ENCODE data around the gene KRT35.

The KRT35 gene

DNA sequence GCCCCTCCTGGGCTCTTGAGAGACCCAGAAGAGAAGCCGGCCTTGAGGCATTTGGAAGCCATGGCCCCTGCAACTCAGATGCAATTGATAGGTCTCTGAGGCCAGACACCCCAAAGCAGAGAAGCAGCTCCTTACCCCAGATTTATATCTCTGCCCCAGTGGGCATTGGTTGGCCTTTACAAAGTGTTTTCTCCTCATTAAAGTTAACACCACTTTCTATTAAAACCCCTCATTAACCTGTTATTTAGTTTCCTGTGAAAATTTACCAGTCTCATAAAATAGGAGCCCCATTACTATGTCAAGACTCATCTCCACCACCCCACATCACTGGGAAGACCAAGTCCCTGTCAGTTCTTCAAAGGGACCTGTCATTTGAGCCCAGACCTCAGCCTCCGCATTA lies at the start of gene KRT35:
Gene KRT35 (minus strand): TSS at position 116 of the 400 bp plus-strand sequence. CDS start 54 bp downstream, at position 62.
- DNase-seq: no peak

DNA sequence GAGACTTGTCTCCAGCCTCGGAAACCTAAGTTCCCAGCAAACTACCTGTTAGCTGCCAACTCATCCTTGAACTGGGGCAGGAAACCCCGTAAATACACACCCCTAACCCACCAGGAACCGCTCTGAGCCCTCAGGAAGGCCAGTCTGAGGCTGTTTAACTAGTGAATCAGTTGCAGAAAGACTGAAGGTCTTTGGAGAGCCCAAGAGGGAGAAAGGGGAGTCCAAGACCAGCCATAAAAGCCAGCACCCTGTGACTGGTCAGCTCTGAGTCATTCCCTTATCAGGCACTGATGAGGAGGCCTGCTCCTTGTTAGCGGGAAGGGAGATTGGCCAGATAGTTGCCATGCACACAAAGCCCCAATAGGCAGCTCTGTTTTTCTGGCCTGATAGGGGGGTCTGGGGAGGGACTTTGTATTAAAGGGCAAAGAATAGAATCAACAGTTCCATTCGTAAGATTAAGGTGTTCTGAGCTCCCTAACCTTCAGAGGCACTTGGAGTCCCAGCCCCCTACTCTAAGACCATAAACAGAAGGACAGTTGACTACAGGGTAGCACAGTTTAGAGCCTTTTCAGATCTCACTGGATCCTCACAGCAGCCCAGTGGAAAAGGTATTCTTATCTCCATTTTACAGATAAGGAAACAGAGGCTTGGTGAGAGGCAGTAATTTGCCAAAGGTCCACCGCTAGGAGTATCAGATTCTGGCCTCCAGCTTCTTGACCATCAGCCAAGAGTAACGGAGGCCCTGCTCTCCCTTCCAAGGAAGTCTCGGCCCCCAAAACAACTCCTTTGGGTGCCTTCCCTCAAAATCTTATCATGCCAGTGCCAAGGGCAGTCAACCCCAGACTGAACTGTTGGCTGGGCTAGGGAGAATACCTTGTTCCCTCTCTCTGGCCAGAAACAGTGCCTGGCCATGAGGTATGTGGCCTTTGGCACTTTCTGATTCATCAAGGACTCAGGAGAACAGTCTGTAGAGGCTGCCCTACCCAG lies 49.4 kb upstream of the KRT35 start:
- DNase-seq: no peak

DNA sequence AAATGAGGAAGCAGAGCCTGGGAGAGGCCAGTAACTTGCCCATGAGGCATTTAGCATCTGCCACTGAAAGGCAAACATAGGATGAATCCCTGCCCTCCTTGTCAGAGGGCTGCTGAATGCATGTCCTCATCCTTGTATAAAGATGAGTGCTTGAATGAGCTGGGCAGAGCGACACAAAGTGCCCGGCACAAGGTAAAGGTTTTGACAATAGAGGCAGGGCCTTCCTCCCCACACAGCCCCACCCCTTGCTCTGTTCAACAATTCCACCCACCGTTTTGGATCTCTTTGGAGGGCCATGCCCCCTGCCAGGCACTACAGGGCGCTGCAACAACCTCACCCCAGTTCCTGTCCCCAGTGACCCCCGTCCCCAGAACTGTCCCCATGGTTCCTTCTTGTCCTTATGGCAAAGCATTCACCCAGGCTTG lies 48.6 kb upstream of the KRT35 start:
- DNase-seq: no peak

DNA sequence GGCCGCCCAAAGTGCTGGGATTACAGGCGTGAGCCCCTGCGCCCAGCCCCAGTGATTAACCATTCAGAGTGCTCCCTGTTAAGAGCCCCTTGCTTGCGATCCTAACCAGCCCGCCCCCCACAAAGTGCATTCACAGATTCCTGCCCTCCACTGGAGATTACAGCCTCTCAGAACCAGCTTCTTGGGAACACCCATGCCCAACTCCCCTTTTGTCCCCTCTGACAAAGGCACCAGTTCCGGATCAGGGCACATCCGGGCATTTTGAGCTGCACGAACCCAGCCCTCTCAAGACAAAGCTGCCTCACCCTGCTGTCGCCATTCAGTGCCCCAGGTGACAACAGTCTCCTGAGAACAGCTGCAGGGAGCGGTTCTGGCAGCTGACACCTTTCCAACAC lies 48.0 kb upstream of the KRT35 start:
- no peak for DNase-seq

DNA sequence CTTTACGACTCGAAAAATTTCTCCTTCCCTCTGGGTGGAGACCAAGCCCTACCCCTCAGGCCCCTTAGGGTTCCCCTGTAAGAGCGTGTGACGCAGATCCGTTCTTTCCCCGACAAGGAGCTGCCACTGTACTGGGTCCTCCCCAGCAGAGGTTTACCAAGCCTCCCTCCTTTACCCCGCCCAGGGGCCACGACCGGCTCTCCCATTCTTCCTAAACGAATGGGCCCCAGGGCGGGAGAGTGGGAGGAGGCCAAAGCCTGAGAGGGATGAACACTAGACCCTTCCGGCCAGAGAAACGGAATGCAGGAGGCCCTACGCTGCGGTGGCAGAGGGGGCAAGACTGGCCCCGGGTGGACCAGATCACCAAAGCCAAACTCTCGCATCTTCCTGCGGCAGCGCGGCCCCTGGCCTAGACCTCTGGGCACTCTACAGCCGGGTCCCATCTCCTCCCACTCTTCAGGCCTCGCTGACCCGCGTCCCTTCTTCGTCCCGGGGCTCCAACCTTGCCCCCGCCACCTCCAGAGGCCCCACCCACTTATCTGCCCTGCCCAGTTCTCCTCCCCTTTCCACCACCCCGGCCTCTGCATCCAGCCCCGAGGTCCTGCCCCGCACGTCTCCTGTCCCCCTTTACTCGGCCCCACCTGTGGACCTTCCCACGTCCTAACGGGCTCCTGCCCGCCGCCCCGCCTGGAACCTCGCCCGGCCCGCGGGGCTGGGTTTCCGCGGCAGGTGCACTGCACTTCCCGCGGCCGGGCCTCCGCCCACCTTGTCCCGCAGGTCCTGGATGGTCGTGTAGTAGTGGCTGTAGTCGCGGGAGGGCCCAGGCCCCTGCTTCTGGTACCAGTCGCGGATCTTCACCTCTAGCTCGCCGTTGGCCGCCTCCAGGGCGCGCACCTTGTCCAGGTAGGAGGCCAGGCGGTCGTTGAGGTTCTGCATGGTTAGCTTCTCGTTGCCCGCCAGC lies 46.4 kb upstream of the KRT35 start:
- no peak for DNase-seq

DNA sequence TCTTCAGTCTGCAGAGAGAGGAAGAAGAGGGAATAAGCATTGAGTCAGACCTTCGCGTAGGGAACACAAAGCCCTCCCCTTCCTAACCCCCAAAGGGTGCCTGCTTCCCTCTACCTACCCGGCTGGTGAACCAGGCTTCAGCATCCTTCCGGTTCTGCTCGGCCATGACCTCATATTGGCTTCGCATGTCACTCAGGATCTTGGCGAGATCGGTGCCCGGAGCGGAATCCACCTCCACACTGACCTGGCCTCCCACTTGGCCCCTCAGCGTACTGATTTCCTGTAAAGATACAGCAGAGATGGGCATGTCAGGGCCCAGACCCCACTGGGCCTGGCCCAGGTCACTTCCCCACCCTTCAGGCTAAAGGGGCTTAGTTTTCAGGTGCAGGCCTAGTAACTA lies 43.3 kb upstream of the KRT35 start:
- DNase-seq: no peak

DNA sequence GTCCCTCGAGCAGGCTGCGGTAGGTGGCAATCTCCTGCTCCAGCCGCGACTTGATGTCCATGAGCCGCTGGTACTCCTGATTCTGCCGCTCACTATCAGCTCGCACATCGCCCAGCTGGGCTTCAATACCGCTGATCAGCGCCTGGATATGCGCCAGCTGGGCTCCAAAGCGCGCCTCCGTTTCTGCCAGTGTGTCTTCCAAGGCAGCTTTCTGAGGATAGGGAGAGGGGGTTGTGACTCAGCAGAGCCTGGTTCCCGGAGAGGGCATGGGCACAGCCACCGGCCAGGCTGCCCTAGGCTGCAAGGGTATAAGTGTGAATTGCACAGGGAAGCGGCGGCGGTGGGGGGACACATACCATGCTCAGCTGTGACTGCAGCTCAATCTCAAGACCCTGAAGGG lies 42.8 kb upstream of the KRT35 start:
- DNase-seq: no peak

DNA sequence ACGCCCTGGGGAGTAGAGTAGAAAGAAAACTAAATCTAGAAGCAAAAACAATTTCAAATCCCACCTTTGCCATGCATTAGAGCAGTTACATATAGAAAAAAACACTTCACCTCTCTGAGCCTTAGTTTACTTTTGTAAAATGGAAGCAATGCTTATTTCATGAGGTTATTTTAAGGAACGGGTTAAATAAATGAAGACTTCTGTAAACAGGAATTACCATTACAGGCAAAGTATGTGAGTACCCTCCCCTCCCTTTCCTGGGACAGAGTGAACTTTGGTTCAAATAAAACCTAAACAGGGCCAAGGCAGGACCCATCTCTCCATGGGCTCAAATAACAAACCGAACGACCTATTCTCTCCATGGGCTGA lies 42.3 kb upstream of the KRT35 start:
- DNase-seq: no peak

DNA sequence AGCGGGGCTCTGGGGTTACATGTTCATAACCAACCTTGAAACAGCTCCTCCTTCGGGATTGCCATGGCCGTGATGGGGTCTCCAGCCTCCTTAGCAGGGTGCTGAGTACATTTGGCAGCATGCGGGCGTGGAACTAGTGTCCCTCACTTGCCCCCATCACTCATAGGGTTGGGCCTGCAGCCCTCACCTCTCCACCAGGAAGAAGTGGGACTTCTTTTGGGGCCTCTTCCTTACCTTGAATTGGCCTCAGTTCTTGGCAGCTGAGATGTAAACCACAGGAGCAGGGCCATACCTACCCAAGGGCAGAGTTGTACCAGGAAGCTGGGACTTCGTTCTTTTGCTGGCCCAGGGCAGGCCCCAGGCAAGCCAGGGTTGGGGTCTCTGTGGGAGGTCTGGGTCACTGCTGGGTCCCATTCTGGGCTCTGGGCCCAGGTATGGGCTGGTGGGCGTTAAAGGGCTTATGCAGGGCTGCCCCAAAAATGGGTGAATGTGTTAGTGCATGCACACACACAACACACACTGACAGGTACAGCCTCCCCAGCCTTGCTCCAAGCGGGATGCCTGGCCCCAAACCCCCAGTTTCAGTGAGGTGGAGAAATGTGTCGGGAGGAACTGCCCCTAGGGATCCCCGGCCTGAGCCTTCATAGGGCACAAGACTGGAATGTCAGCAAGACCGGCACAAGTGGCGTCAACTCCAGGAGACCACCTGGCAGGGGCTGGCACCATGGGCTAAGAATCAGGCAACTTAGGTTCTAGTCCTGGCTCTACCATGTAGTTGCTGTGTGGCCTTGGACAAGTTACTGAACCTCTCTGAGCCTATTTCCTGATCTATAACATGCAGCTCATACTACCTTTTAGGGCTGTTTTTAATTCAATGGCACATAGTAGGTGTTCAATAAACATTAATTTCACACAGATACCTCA lies 41.6 kb upstream of the KRT35 start:
- no peak for DNase-seq

DNA sequence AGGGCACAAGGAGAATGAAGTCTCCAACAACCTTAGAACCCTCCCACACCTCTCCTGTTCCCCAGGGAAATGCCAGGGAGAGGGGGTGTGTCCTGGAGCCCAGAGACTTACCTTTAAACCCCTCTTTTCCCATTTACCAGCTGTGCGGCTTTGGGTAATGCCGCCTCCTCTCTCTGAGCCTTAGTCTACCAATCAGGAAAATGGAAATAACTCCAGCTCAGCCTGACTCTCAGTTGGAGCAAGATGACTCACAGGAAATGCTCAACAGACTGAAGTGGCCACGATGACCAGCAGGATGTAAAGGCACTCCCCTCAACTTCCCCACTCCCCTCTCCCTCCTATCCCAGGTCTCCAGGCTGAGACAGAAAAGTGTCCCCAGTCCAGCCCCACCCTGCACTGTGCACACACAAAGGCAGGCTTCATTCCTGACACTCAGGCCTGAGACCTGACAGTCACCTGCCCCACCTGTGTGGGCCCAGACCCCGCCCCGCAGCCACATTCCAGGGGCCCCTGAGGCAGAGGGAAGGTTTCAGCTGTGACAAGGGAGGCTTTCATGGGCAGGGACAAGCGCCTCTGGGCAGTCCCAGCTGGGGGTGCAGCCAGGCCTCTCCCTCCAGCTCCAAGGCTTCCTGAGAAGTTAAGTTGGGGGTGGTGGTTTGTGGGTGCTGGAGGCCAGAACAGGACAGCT lies 40.8 kb upstream of the KRT35 start:
- no peak for DNase-seq

DNA sequence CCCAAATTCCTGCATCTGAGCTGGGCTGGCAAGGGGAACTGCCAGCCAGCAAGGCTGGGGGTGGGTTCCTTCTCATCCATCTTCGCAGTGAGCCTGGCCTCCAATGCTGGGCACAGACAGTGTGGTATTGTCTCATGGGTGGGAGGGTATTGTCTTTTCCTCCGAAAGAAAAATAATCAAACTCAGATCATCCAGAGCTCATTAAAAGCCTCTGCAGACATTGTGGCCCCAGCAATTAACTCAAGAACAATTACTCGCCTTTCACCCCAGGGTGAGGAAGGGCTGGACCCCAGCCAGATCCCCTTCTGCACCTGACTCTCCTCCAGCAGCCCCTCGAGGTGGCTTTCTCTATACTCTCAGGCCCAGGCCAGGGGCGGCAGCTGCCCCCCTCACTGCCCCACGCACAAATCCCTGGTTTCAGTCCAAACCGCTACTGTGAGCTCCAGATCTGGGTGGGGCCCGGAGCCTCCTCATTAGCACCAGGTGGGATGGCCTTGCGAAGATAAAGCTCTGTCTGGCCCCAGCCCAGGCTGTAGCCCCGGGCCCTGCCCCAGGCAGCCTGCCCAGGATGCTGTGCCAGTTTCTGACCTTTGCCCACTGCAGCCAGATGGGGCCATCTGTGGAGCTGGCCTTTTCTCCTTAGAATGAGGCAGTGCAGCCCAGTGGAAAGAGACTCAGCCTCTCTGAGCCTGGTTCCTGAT lies 40.0 kb upstream of the KRT35 start:
- no peak for DNase-seq

DNA sequence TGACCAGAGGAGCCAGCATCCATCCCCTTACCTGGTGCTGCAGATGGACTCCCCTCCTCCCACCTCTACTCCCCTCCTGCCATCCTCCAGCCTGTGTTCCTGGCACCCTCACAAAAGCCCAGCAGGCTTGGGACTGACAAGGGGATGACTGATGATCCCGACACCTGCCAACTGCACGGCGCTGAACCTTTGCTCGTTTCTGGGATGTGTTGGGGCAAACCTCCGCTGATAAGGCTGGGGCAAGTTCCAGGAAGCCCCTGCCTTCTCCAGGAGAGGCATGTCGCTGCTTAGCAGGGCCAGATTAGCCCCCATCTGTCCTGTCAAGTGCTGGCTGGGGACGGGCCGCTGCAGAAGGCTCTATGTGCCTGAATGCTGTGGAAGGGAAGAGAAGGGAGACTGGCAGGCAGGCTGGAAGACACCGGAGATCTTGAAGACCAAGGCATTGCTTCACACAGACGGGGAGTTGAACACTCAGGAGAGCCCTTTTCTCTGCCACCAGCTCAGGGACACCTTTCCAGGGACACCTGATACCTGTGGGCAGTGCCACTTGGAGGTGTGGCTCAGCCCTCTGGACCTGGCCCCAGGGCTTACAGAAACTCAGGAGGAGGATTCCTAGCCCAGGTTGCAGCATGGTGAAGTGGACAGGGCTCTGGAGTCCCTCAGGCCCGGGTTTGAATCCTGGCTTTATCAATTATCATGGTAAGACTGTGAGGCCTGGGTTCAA lies 38.7 kb upstream of the KRT35 start:
- no peak for DNase-seq

DNA sequence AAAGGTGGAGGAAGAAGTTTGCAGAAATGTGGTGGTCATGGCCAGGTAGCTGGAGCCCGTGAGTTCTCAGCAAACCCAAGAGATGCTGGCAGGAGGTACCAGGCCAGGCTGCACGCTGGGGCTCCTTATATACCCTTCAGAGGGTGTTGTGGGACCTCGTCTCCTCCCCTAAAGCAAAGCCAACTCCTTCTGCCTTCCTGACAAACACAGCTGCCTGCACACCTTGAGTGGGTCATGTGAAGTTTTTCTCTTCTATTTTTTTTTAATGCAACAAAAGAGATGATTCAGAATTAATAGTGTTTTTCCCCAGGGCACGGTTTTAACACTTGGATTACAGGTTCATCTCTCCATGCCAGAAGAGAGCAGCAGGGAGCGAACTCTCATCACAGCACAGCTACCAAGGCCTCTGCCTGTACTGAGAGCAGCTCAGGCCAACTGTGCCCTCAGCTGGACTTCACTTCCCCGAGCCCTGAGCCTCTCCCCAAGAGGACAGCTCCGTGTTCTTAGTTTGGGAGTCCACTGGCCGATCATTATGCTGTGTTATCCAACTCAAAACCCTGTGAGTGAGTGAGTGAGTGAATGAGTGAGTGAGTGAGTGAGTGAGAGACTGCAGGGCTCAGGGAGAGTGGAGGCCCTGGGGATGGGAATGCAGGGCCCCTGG lies 38.0 kb upstream of the KRT35 start, which contains the start of gene KRT15:
Gene KRT15 (minus strand): TSS at position 102 of the 661 bp plus-strand sequence. CDS start 63 bp downstream, at position 39.
- no peak for DNase-seq

DNA sequence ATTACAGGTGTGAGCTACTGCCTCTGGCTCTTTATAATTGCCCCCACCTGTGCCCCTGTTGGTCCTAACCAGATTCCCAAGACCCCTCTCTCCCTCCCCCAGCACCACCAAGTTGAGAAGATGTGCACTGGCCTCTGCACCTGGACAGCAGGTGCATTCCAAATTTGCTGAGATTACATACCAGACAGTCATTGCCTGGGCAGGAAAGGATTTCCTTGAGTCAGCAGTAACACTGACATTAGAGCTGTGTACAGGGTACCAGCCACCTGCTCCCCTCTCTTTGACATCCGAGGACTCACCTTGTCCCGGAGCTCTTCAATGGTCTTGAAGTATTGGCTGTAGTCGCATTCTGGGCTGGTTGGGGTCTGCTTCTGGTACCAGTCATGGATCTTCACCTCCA lies 37.1 kb upstream of the KRT35 start:
- no peak for DNase-seq

DNA sequence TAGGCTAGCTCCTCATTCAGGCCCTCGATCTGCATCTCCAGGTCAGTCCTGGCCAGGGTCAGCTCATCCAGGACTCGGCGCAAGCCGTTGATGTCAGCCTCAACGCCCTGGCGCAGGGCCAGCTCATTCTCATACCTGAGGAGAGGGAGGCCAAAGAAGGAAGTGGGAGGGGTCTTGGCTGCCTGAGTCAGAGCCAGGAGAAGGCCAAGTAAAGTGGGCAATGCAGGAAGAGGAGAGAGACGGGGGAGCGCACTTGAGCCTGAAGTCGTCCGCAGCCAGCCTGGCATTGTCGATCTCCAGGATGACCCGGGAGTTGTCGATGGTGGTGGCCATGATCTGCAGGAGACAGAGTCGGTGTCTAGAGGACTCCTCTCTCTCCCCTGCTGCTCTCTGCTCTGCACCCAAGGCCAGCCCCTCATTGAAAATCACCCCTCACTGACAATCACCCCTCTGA lies 35.9 kb upstream of the KRT35 start:
- DNase-seq: no peak

DNA sequence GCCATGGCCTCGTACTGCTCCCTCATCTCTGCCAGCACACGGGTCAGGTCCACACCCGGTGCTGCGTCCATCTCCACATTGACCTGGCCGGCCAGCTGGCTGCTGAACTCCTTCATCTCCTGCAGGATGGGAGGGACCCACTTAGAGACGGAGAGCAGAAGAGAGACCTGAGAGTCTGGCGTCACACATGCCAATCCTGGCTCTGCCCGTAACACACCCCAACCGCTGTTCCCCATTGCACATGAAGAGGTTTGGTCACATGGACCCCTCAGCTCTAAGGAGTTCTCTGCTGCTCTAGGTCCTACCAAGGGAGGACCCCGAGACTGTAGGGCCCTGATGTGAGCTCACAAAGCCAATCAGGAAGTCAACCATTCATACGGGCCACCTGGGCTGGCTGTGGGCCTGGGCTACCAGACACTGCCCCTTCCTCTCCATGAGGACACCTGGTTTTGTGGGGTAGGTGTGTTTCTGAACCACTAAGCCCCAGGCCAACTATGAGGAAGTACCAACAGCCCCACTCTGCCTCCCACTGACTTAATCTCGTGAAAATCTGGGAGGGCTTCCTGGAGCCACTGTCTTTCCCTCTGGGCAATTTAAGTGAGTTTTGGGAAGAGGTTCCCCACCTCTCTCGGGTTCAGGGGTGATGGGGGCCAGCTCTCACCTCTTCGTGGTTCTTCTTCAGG lies 35.3 kb upstream of the KRT35 start:
- no peak for DNase-seq

DNA sequence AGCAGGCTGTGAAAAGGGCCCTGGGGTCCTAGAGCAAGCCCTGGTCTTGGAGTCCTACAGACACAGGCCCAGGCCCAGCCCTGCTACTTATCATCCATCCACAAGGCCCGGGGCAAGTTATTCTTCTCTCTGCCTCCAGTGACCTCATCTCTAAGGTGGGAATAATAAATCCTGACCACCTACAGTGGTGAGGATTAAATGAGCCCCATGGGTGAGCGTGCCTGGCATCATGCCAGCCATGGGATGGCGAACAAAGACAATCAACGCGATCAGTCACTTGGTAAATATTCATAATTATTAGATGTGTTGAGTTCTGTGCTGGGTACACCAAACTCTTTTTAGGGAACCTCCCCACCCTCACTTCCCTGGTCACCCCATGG lies 32.2 kb upstream of the KRT35 start:
- no peak for DNase-seq

DNA sequence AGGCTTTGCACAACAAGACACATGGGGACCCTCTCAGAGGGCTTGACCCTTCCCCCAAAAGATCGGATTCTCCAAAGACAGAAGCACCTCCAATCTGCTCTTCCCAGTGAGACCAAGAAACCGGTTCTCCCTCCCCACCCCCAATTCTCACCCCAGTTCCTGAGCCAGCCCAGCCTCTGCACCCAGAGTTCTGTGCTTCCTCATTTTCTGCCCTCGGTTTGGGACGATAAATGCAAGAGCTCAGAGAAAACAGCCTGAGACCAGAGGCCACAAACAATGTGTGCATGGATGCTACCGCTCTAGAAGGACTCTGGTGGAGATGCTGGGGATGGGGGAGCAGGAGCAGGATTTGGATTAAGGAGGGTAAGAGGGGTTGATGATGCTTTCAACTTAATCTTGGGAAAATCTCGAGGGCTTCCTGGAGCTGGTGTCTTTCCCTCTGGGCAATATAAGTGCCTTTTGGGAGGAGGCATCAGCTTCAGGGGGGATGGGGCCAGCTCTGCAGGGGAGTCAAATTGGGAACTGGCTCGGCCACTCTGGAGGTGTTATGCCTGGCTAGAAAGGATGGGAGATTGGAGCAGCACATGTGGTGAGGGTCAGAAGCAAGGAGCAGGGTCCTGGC lies 31.7 kb upstream of the KRT35 start:
- no peak for DNase-seq

DNA sequence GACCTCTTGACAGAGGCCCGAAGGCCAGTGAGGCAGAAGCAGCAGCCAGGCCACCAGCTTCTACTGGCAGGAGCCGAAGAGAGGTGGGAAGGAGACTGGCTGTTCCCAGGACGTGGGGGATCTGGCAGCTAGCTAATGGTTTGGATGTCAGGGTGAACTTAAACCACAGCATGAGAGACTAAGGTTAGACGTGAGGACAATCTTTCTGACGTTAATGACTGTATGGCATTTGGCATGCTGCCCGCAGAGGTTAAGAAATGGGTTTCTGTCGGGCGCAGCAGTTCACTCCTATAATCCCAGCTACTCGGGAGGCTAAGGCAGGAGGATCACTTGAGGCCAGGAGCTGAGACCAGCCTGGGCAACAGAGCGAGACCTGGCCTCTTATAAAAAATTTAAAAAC lies 30.8 kb upstream of the KRT35 start:
- DNase-seq: no peak
